SK-N-SH treated with all-trans-retinoic acid at 6 μM for 48 hours (cell line): ENCODE data around the gene SLC30A3.

ENCODE experiments used
- ATAC-seq: fragments of 200-7000 bp; cut with Tn5 transposase; 3 replicates; pipeline ENCODE4 v1.9.1; 2020; ENCODE audit warnings: mild to moderate bottlenecking, moderate library complexity
- BACH2 ChIP-seq: fragments of 250-450 bp; sonication (Bioruptor Pico); IDR thresholded peaks from 2 replicates; pipeline ENCODE4 v1.9.0; 2021; ENCODE audit warnings: mild to moderate bottlenecking, borderline replicate concordance
- CSDC2 ChIP-seq: fragments of 250-450 bp; sonication (Bioruptor Pico); IDR thresholded peaks from 2 replicates; pipeline ENCODE4 v1.5.0; 2020; ENCODE audit warnings: mild to moderate bottlenecking, moderate library complexity
- ESRRG ChIP-seq: fragments of 250-450 bp; sonication (Bioruptor Pico); IDR thresholded peaks from 2 replicates; pipeline ENCODE4 v1.6.1; 2021; ENCODE audit warnings: mild to moderate bottlenecking
- GLIS3 ChIP-seq: fragments of 250-450 bp; sonication (Bioruptor Pico); IDR thresholded peaks from 2 replicates; pipeline ENCODE4 v1.5.0; 2020; ENCODE audit warnings: mild to moderate bottlenecking, moderate library complexity
- ISL1 ChIP-seq: fragments of 250-450 bp; sonication (Bioruptor Pico); IDR thresholded peaks from 2 replicates; pipeline ENCODE4 v2.1.2; 2022; ENCODE audit warnings: mild to moderate bottlenecking, moderate library complexity
- OSR1 ChIP-seq: fragments of 250-450 bp; sonication (Bioruptor Pico); IDR thresholded peaks from 2 replicates; pipeline ENCODE4 v1.8.0; 2022; ENCODE audit warnings: moderate library complexity, mild to moderate bottlenecking, inconsistent platforms
- PATZ1 ChIP-seq: fragments of 250-450 bp; sonication (Bioruptor Pico); IDR thresholded peaks from 2 replicates; pipeline ENCODE4 v1.8.0; 2020; ENCODE audit warnings: mild to moderate bottlenecking, moderate library complexity, borderline replicate concordance
- POU6F1 ChIP-seq: fragments of 250-450 bp; sonication (Bioruptor Pico); IDR thresholded peaks from 2 replicates; pipeline ENCODE4 v1.8.0; 2021; ENCODE audit warnings: low read depth, mild to moderate bottlenecking, moderate library complexity, borderline replicate concordance
- PPARA ChIP-seq: fragments of 250-450 bp; sonication (Bioruptor Pico); IDR thresholded peaks from 2 replicates; pipeline ENCODE4 v1.5.0; 2020; ENCODE audit warnings: mild to moderate bottlenecking, borderline replicate concordance
- RARB ChIP-seq: fragments of 250-450 bp; sonication (Bioruptor Pico); IDR thresholded peaks from 2 replicates; pipeline ENCODE4 v1.8.0; 2021; ENCODE audit warnings: mild to moderate bottlenecking, moderate library complexity
- SNAI2 ChIP-seq: fragments of 250-450 bp; sonication (Bioruptor Pico); IDR thresholded peaks from 2 replicates; pipeline ENCODE4 v1.5.0; 2020; ENCODE audit warnings: mild to moderate bottlenecking, moderate library complexity
- TCF4 ChIP-seq: fragments of 250-450 bp; sonication (Bioruptor Pico); IDR thresholded peaks from 2 replicates; pipeline ENCODE4 v1.8.0; 2021; ENCODE audit warnings: mild to moderate bottlenecking, moderate library complexity, borderline replicate concordance
- TOX ChIP-seq: fragments of 250-450 bp; sonication (Bioruptor Pico); IDR thresholded peaks from 2 replicates; pipeline ENCODE4 v1.8.0; 2021; ENCODE audit warnings: mild to moderate bottlenecking, moderate library complexity, borderline replicate concordance
- TSHZ2 ChIP-seq: fragments of 250-450 bp; sonication (Bioruptor Pico); IDR thresholded peaks from 2 replicates; pipeline ENCODE4 v1.5.0; 2020; ENCODE audit warnings: mild to moderate bottlenecking, moderate library complexity
- ZC3H10 ChIP-seq: fragments of 250-450 bp; sonication (Bioruptor Pico); IDR thresholded peaks from 2 replicates; pipeline ENCODE4 v1.5.1; 2021; ENCODE audit warnings: mild to moderate bottlenecking, moderate library complexity
- ZFP3 ChIP-seq: fragments of 250-450 bp; sonication (Bioruptor Pico); IDR thresholded peaks from 2 replicates; pipeline ENCODE4 v1.5.0; 2020; ENCODE audit warnings: mild to moderate bottlenecking, moderate library complexity
- ZFP30 ChIP-seq: fragments of 450-650 bp; formaldehyde crosslinking; IDR thresholded peaks from 2 replicates; pipeline ENCODE4 v1.5.0; 2022; ENCODE audit warnings: mild to moderate bottlenecking, moderate library complexity
- ZNF565 ChIP-seq: fragments of 450-650 bp; formaldehyde crosslinking; conservative IDR thresholded peaks from 2 replicates; pipeline ENCODE4 v1.5.0; 2020; ENCODE audit warnings: low read depth, mild to moderate bottlenecking, moderate library complexity
- ZNF70 ChIP-seq: fragments of 450-650 bp; formaldehyde crosslinking; IDR thresholded peaks from 2 replicates; pipeline ENCODE4 v1.5.0; 2020; ENCODE audit warnings: mild to moderate bottlenecking, moderate library complexity
- ZNF8 ChIP-seq: fragments of 450-650 bp; formaldehyde crosslinking; IDR thresholded peaks from 2 replicates; pipeline ENCODE4 v1.5.0; 2020; ENCODE audit warnings: mild to moderate bottlenecking, moderate library complexity
- TF ChIP-seq, protein P1 (sequence below): fragments of 250-450 bp; sonication (Bioruptor Pico); IDR thresholded peaks from 2 replicates; pipeline ENCODE4 v1.5.1; 2021; ENCODE audit warnings: mild to moderate bottlenecking, moderate library complexity
- TF ChIP-seq, protein P2 (sequence below): fragments of 250-450 bp; sonication (Bioruptor Pico); IDR thresholded peaks from 2 replicates; pipeline ENCODE4 v1.5.1; 2020; ENCODE audit warnings: low read depth, mild to moderate bottlenecking, moderate library complexity

Gene SLC30A3

DNA sequence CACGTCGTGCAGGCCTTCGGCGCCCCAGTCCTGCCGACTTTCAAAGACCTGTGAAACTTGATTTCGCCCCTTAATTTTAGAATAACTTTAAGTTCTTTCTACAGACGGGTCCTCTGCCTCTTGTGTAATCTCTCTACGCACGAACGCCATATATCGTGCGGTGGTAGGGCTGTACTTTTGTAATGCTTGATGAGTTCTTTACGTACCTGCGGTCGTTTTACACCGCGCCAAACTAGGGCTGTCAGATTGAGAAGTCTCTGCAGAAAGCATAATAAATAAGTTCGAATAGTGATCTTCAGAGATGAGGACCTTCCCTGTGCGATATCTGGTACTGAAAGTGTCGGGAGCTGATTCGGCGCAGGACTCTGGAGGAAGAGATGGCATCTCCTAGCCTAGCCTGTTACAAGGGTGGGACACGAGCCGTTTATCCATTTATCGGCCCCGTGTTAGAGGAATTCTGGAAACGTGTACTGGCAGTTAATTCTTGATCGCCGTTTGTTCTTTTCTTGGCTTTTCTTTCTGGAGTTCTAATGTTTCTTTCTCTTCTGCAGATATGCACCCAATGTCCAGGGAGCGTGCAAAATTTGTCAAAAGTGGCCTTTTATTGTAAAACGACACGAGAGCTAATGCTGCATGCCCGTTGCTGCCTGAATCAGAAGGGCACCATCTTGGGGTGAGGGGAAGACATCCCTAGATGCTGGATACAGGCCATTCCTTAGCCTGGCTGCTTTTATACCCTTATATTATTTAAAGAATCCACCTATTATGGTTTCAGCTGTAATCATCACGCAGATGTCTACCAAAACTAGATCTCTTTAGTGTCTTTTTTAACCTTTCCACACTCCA, 50.0 kb downstream of the SLC30A3 start:
- ATAC-seq: peak; percentile 23
- TF ChIP-seq RARB (CRISPR knock-in tag) (no peak), BACH2 (no peak), TCF4 (CRISPR knock-in tag) (no peak), ZNF8 (CRISPR knock-in tag) (no peak), TOX (CRISPR knock-in tag) (no peak), ZNF70 (no peak), POU6F1 (CRISPR knock-in tag) (no peak), SNAI2 (CRISPR knock-in tag) (no peak), CSDC2 (CRISPR knock-in tag) (no peak), ZFP3 (CRISPR knock-in tag) (no peak), ISL1 (CRISPR knock-in tag) (no peak), ZFP30 (CRISPR knock-in tag) (no peak), ZC3H10 (CRISPR knock-in tag) (no peak), TSHZ2 (no peak), ESRRG (CRISPR knock-in tag) (no peak), PATZ1 (CRISPR knock-in tag) (no peak), GLIS3 (CRISPR knock-in tag) (no peak)
- TF ChIP-seq, protein P1, sequence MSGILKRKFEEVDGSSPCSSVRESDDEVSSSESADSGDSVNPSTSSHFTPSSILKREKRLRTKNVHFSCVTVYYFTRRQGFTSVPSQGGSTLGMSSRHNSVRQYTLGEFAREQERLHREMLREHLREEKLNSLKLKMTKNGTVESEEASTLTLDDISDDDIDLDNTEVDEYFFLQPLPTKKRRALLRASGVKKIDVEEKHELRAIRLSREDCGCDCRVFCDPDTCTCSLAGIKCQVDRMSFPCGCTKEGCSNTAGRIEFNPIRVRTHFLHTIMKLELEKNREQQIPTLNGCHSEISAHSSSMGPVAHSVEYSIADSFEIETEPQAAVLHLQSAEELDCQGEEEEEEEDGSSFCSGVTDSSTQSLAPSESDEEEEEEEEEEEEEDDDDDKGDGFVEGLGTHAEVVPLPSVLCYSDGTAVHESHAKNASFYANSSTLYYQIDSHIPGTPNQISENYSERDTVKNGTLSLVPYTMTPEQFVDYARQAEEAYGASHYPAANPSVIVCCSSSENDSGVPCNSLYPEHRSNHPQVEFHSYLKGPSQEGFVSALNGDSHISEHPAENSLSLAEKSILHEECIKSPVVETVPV: no peak
- TF ChIP-seq, protein P2, sequence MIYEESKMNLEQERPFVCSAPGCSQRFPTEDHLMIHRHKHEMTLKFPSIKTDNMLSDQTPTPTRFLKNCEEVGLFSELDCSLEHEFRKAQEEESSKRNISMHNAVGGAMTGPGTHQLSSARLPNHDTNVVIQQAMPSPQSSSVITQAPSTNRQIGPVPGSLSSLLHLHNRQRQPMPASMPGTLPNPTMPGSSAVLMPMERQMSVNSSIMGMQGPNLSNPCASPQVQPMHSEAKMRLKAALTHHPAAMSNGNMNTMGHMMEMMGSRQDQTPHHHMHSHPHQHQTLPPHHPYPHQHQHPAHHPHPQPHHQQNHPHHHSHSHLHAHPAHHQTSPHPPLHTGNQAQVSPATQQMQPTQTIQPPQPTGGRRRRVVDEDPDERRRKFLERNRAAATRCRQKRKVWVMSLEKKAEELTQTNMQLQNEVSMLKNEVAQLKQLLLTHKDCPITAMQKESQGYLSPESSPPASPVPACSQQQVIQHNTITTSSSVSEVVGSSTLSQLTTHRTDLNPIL (CRISPR knock-in tag): no peak

DNA sequence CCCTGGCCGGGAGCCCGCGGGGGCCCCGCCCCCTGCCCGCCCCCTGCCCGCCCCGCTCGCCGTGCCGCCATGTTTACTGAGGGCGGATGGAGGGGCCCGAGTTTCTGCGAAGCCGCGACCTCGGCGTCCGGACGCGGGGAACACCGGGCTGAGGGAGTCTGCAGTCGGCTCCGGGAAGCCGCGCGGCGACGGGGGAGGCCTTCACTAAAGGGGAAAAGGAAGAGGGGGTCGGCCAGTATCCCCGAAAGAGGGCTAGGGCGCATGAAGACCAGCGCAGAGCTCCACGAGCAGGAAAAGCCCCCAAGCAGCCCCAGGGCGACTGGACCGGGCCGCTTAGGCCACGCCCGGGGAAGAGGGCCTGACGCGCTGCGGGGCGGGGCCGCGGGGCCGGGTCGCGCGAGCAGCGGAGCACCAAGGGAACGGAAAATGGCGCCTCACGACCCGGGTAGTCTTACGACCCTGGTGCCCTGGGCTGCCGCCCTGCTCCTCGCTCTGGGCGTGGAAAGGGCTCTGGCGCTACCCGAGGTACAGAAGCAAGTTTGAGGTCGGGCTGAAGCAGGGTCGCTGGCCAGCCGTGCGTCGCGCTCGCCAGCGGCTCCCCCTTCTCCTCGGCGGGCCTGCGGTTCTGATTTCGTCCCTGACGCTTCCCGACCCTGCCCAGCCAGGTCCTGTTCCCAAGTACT, 50.8 kb downstream of the SLC30A3 start, which contains the start of the genes ATRAID and SLC5A6:
Gene ATRAID, plus strand, starts transcription at position 99 of the 683 bp plus-strand sequence. Its CDS starts 328 bp downstream, at position 427.
Gene SLC5A6, minus strand, starts transcription at position 326 of the 683 bp plus-strand sequence. CDS start 4,618 bp downstream, outside the sequence.
- peak; percentile 94 for ATAC-seq
- TF ChIP-seq, protein P1: no peak
- TF ChIP-seq TSHZ2: no peak; the same call in 1 of the 2 replicates
- TF ChIP-seq OSR1 (CRISPR knock-in tag): no peak
- peak; percentile 62 for TF ChIP-seq ZFP3 (CRISPR knock-in tag)
- 0 out of 2 replicates have a peak, but pooled peaks have one; percentile 44 for TF ChIP-seq ZNF565
- TF ChIP-seq PPARA (CRISPR knock-in tag): no peak
- TF ChIP-seq ZNF8 (CRISPR knock-in tag): no peak; the same call in 1 of the 2 replicates
- no peak for TF ChIP-seq ZFP30 (CRISPR knock-in tag)
- peak; percentile 31; the same call in 1 of the 2 replicates for TF ChIP-seq ZNF70
- no peak for TF ChIP-seq TOX (CRISPR knock-in tag)
- TF ChIP-seq POU6F1 (CRISPR knock-in tag): no peak
- no peak for TF ChIP-seq CSDC2 (CRISPR knock-in tag)
- TF ChIP-seq ESRRG (CRISPR knock-in tag): 0 out of 2 replicates have a peak, but pooled peaks have one; percentile 30
